Measurements from ENCODE around the gene TCF7L1.

TCF7L1 gene

DNA sequence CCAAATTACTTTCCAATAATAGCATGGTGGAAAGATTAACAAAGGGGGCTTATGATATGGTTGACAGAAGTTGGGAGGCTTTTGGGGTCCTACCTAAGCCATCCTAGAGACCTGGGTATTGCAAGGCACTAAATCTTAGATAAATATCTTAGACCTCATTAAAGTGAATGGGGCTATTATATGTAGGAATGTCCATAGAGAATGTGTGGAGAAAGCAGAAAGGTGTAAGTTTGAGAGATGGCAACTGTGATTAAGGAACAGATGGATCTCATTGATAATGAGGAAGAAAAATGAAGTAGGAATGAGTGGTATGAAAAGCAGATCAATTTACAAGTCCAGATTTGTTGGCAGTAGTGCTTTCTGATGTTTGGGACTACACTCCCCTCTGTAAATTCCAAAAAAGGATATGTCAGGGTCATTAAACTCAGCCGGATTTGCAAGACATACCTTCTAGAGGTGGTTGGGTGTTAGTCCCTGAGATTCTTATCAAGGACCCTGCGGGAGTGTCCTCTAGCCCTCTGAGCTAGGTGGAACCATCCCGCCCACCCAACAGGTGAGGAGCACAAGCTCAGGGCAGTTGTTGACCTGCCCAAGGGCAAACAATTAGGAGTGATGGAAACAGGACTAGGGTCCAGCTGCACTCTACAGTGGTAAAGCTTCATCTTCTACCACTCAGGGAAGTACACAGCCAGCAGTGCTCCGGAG lies 12.1 kb downstream of the TCF7L1 start:
- no peaks in the 10 kb centered on the region for H4K20me1 ChIP-seq (ENCODE audit: insufficient read depth, low read length, poor library complexity, severe bottlenecking)
- no peak overlapping the region for H3K9ac ChIP-seq (ENCODE audit: low read depth, low read length, poor library complexity, severe bottlenecking)
- H2AFZ ChIP-seq (ENCODE audit: low read length) = no peak overlapping the region
- no peak overlapping the region for H3K4me2 ChIP-seq (ENCODE audit: low read depth, low read length, poor library complexity, severe bottlenecking)
- no peaks in the 10 kb centered on the region for H3K36me3 ChIP-seq (ENCODE audit: insufficient read depth, low read length)
- no peaks in the 10 kb centered on the region for H3K9me2 ChIP-seq (replicated peaks; ENCODE audit: low read depth, low read length)
- H3K27me3 ChIP-seq (ENCODE audit: insufficient read depth, low read length, poor library complexity, severe bottlenecking) = no peaks in the 10 kb centered on the region
- no peaks in the 10 kb centered on the region for H3F3A ChIP-seq (ENCODE audit: low read depth)
- H3K4me1 ChIP-seq (ENCODE audit: insufficient read depth, low read length, poor library complexity, severe bottlenecking) = no peaks in the 10 kb centered on the region
- no peaks in the 10 kb centered on the region for H3K79me2 ChIP-seq (ENCODE audit: insufficient read depth, low read length)
- no peak overlapping the region for H3K4me3 ChIP-seq (ENCODE audit: low read length, poor library complexity, severe bottlenecking)
- no peaks in the 10 kb centered on the region for H3K9me3 ChIP-seq (ENCODE audit: insufficient read depth, low read depth, low read length)
- TF ChIP-seq, protein P1, sequence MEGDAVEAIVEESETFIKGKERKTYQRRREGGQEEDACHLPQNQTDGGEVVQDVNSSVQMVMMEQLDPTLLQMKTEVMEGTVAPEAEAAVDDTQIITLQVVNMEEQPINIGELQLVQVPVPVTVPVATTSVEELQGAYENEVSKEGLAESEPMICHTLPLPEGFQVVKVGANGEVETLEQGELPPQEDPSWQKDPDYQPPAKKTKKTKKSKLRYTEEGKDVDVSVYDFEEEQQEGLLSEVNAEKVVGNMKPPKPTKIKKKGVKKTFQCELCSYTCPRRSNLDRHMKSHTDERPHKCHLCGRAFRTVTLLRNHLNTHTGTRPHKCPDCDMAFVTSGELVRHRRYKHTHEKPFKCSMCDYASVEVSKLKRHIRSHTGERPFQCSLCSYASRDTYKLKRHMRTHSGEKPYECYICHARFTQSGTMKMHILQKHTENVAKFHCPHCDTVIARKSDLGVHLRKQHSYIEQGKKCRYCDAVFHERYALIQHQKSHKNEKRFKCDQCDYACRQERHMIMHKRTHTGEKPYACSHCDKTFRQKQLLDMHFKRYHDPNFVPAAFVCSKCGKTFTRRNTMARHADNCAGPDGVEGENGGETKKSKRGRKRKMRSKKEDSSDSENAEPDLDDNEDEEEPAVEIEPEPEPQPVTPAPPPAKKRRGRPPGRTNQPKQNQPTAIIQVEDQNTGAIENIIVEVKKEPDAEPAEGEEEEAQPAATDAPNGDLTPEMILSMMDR (conservative IDR thresholded peaks at IDR 0.05; ENCODE audit: low read length) = no peak
- no peak for TF ChIP-seq EZH2phosphoT487 (IDR thresholded peaks at IDR 0.05; ENCODE audit: borderline replicate concordance)

DNA sequence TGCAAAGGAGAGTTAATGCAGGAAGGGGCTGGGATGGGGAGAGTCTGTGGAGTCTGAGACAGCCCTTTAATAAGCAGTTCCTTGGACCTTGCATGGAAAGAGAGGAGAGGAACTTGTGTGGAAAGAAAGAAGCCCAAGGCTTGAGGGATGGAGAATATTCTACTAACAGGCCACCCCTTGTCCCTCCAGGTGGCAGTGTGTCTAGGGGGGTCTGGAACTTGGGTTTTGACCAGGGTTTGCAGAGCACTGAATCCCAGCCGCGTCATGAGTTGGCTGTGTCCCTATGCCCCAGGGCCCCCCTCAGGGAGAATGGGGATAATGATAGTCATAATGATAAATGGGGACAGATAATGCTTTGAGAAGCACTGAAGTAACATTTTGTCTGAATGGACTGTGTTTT lies 15.0 kb downstream of the TCF7L1 start:
- Histone ChIP-seq H3K4me2 (ENCODE audit: low read depth, low read length, poor library complexity, severe bottlenecking) (no peak overlapping the region), H3F3A (ENCODE audit: low read depth) (no peaks in the 10 kb centered on the region), H3K27me3 (ENCODE audit: insufficient read depth, low read length, poor library complexity, severe bottlenecking) (no peaks in the 10 kb centered on the region), H3K36me3 (ENCODE audit: insufficient read depth, low read length) (no peaks in the 10 kb centered on the region), H3K4me1 (ENCODE audit: insufficient read depth, low read length, poor library complexity, severe bottlenecking) (no peaks in the 10 kb centered on the region), H2AFZ (ENCODE audit: low read length) (no peak overlapping the region), H3K9me2 (replicated peaks; ENCODE audit: low read depth, low read length) (no peaks in the 10 kb centered on the region), H4K20me1 (ENCODE audit: insufficient read depth, low read length, poor library complexity, severe bottlenecking) (no peaks in the 10 kb centered on the region), H3K79me2 (ENCODE audit: insufficient read depth, low read length) (no peaks in the 10 kb centered on the region), H3K9ac (ENCODE audit: low read depth, low read length, poor library complexity, severe bottlenecking) (no peak overlapping the region), H3K9me3 (ENCODE audit: insufficient read depth, low read depth, low read length) (no peaks in the 10 kb centered on the region), H3K4me3 (ENCODE audit: low read length, poor library complexity, severe bottlenecking) (no peak overlapping the region)
- TF ChIP-seq EZH2phosphoT487 (IDR thresholded peaks at IDR 0.05; ENCODE audit: borderline replicate concordance) = no peak
- TF ChIP-seq, protein P1 (conservative IDR thresholded peaks at IDR 0.05; ENCODE audit: low read length) = 0 out of 2 replicates have a peak, but pooled peaks have one; percentile 13

DNA sequence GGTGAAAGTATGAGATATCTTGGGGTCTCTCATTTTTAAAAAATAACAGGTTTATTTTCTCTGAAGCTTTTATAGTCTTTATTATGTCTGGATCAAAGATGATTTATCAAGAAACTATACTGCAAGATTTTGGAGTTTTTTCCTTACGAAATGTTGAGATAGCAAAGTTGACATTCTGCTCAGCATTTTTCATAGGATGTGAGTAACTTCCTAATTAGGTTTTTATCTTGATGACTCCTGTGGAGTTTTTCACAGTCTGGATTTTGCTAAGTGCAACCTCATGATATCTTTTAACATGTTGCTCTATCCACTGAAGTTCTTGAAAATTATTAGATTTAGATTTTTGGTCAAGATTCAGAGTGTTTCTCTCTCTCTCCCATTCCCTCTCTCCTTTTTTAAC lies 17.8 kb downstream of the TCF7L1 start:
- Histone ChIP-seq H4K20me1 (ENCODE audit: insufficient read depth, low read length, poor library complexity, severe bottlenecking) (no peaks in the 10 kb centered on the region), H3K27me3 (ENCODE audit: insufficient read depth, low read length, poor library complexity, severe bottlenecking) (no peaks in the 10 kb centered on the region), H3K4me1 (ENCODE audit: insufficient read depth, low read length, poor library complexity, severe bottlenecking) (no peaks in the 10 kb centered on the region), H3K9me2 (replicated peaks; ENCODE audit: low read depth, low read length) (no peaks in the 10 kb centered on the region), H3K9ac (ENCODE audit: low read depth, low read length, poor library complexity, severe bottlenecking) (no peak overlapping the region), H3K9me3 (ENCODE audit: insufficient read depth, low read depth, low read length) (no peaks in the 10 kb centered on the region), H2AFZ (ENCODE audit: low read length) (no peak overlapping the region), H3K36me3 (ENCODE audit: insufficient read depth, low read length) (no peaks in the 10 kb centered on the region), H3K4me2 (ENCODE audit: low read depth, low read length, poor library complexity, severe bottlenecking) (no peak overlapping the region), H3K4me3 (ENCODE audit: low read length, poor library complexity, severe bottlenecking) (no peak overlapping the region), H3K79me2 (ENCODE audit: insufficient read depth, low read length) (no peaks in the 10 kb centered on the region), H3F3A (ENCODE audit: low read depth) (no peaks in the 10 kb centered on the region)
- TF ChIP-seq, protein P1 (conservative IDR thresholded peaks at IDR 0.05; ENCODE audit: low read length) = no peak
- no peak for TF ChIP-seq EZH2phosphoT487 (IDR thresholded peaks at IDR 0.05; ENCODE audit: borderline replicate concordance)
